Activated CD8-positive, alpha-beta T cell treated with anti-CD3 and anti-CD28 coated beads for 36 hours (primary cell): Measurements from ENCODE around the gene ARTN. TPM values are rescaled to one million over a fixed set of nuclear protein-coding genes. Genes with fewer than 3 reads are reported as not detected.

Source experiments
- ATAC-seq: fragments of 200-7000 bp; cut with Tn5 transposase; one replicate; pipeline ENCODE4 v1.10.0; 2021; ENCODE audit warnings: mild to moderate bottlenecking, moderate library complexity
- CTCF ChIA-PET: fragments of 350-600 bp; sonication (Branson Sonifier 250); formaldehyde crosslinking; loops from one replicate; lab custom pipeline; 2021; ENCODE audit warnings: antibody characterized with exemption; lab: Charles Lee
- POLR2A ChIA-PET: fragments of 350-600 bp; sonication (Branson Sonifier 250); formaldehyde crosslinking; loops from one replicate; lab custom pipeline; 2021; ENCODE audit warnings: antibody characterized with exemption; lab: Charles Lee
- DNase-seq: peaks from one replicate; pipeline ENCODE4 v3.0.0-alpha.2; 2020
- H3K27ac Mint-ChIP-seq: one replicate; pipeline ENCODE4 v1.8.0; 2021; ENCODE audit warnings: mild to moderate bottlenecking, mixed read lengths
- H3K27me3 Mint-ChIP-seq: one replicate; pipeline ENCODE4 v1.8.0; 2021; ENCODE audit warnings: mixed read lengths
- H3K36me3 Mint-ChIP-seq: one replicate; pipeline ENCODE4 v1.8.0; 2021; ENCODE audit warnings: low read depth, mixed read lengths
- H3K4me1 Mint-ChIP-seq: one replicate; pipeline ENCODE4 v1.8.0; 2021; ENCODE audit warnings: low read depth, mixed read lengths
- H3K4me3 Mint-ChIP-seq: one replicate; pipeline ENCODE4 v1.8.0; 2021; ENCODE audit warnings: mild to moderate bottlenecking, moderate library complexity, mixed read lengths
- H3K9me3 Mint-ChIP-seq: one replicate; pipeline ENCODE4 v1.8.0; 2021; ENCODE audit warnings: mixed read lengths
- CTCF ChIP-seq: fragments of 200-600 bp; IDR thresholded peaks from one replicate; pipeline ENCODE4 v1.8.0; 2022; ENCODE audit warnings: antibody characterized with exemption, mild to moderate bottlenecking
- intact Hi-C: fragments of 100-400 bp; cut with micrococcal nuclease; formaldehyde crosslinking; loops from one replicate; pipeline ENCODE4 v1.10.0; 2022
- total RNA-seq, 2 experiments: library from RNA; stranded (reverse); gene quantifications; one replicate each; pipeline ENCODE4 v1.2.3, GENCODE V29; 2021

Gene ARTN
- total RNA-seq, 2 experiments from 2014 or later, result 0.36 to 0.68 TPM

GRCh38 chr1:43982808-43983207 lies 49.2 kb downstream of the ARTN start:
- H3K4me3 Mint-ChIP-seq, result no peak overlapping the region
- TF ChIP-seq CTCF, result no peak
- H3K9me3 Mint-ChIP-seq, result no peaks in the 10 kb centered on the region
- no peaks in the 10 kb centered on the region for H3K27me3 Mint-ChIP-seq
- no peak for ATAC-seq
- H3K27ac Mint-ChIP-seq, result no peak overlapping the region
- ChIA-PET POLR2A (no interaction called here), CTCF (no interaction called here)
- peaks cover 15% of the 10 kb centered on the region for H3K4me1 Mint-ChIP-seq
- no peak for DNase-seq
- intact Hi-C loops, result no loop called here
- H3K36me3 Mint-ChIP-seq, result peaks cover 29% of the 10 kb centered on the region

- H3K4me1 Mint-ChIP-seq, result peaks cover 10% of the 10 kb centered on the region
- no peaks in the 10 kb centered on the region for H3K27me3 Mint-ChIP-seq
- ChIA-PET CTCF (no interaction called here), POLR2A (no interaction called here)
- no peak for ATAC-seq
- DNase-seq, result no peak
- intact Hi-C loops, result no loop called here
- no peak overlapping the region for H3K4me3 Mint-ChIP-seq
- TF ChIP-seq CTCF, result no peak
- H3K9me3 Mint-ChIP-seq, result no peaks in the 10 kb centered on the region
- H3K36me3 Mint-ChIP-seq, result peaks cover 24% of the 10 kb centered on the region
- no peak overlapping the region for H3K27ac Mint-ChIP-seq
Observed at GRCh38 chr1:43983253-43983899, 49.8 kb downstream of the ARTN start.

GRCh38 chr1:43984855-43985254 lies 51.3 kb downstream of the ARTN start:
- Mint-ChIP-seq H3K9me3 (no peaks in the 10 kb centered on the region), H3K4me1 (peaks cover 6% of the 10 kb centered on the region), H3K27me3 (no peaks in the 10 kb centered on the region), H3K27ac (no peak overlapping the region), H3K36me3 (peaks cover 20% of the 10 kb centered on the region), H3K4me3 (no peak overlapping the region)
- DNase-seq, result no peak
- intact Hi-C loops, result no loop called here
- ChIA-PET POLR2A (interaction anchor here (1.2 kb wide), 1 partner anchor 10 kb away, joined by 3 read pairs; the partner anchor contains the start of gene ATP6V0B), CTCF (no interaction called here)
- no peak for TF ChIP-seq CTCF
- ATAC-seq, result no peak

GRCh38 chr1:43985984-43986595 lies 52.5 kb downstream of the ARTN start:
- DNase-seq (no peak), ATAC-seq (no peak)
- CTCF ChIA-PET, result interaction anchor here (1.5 kb wide), 1 partner anchor 19 kb away, joined by 3 read pairs; no protein-coding TSS in a partner anchor
- H3K4me1 Mint-ChIP-seq, result peaks cover 3% of the 10 kb centered on the region
- peaks cover 13% of the 10 kb centered on the region for H3K36me3 Mint-ChIP-seq
- H3K4me3 Mint-ChIP-seq, result no peak overlapping the region
- H3K9me3 Mint-ChIP-seq, result no peaks in the 10 kb centered on the region
- intact Hi-C loops, result no loop called here
- H3K27me3 Mint-ChIP-seq, result no peaks in the 10 kb centered on the region
- no peak overlapping the region for H3K27ac Mint-ChIP-seq
- POLR2A ChIA-PET, result interaction anchor here (1.2 kb wide), 1 partner anchor 11 kb away, joined by 3 read pairs; the partner anchor contains the start of gene ATP6V0B
- TF ChIP-seq CTCF, result no peak

- H3K4me1 Mint-ChIP-seq, result peaks cover 8% of the 10 kb centered on the region
- POLR2A ChIA-PET, result interaction anchor here (1.8 kb wide), 1 partner anchor 12 kb away, joined by 7 read pairs; the partner anchor contains the start of gene ATP6V0B
- no peak overlapping the region for H3K4me3 Mint-ChIP-seq
- TF ChIP-seq CTCF, result no peak
- intact Hi-C loops, result no loop called here
- ATAC-seq (no peak), DNase-seq (no peak)
- no peak overlapping the region for H3K27ac Mint-ChIP-seq
- H3K9me3 Mint-ChIP-seq, result no peaks in the 10 kb centered on the region
- peaks cover 13% of the 10 kb centered on the region for H3K36me3 Mint-ChIP-seq
- no peaks in the 10 kb centered on the region for H3K27me3 Mint-ChIP-seq
- CTCF ChIA-PET, result interaction anchor here (1.5 kb wide), 1 partner anchor 18 kb away, joined by 3 read pairs; no protein-coding TSS in a partner anchor
Observed at GRCh38 chr1:43986712-43987111, 53.1 kb downstream of the ARTN start.
